GM18517 (cell line): ENCODE measurements around the gene PHF20.
"Not testable (repeated sequence)": the region's sequence is repeated elsewhere in the genome, so short reads cannot be mapped to it uniquely, and the experiment has no call there.

Experiments
- ATAC-seq: cut with Tn5 transposase; IDR thresholded peaks from one replicate; pipeline ENCODE4 v1.9.1; 2021; ENCODE audit warnings: mild to moderate bottlenecking, moderate library complexity; ENCODE audit not compliant: unreplicated experiment

PHF20 gene

GRCh38 chr20:35833241-35833640, 61.4 kb downstream of the PHF20 start:
- ATAC-seq: no peak

GRCh38 chr20:35837577-35838195, 65.9 kb downstream of the PHF20 start:
- ATAC-seq: no peak

- no peak for ATAC-seq
Measured at GRCh38 chr20:35838205-35838604, 66.4 kb downstream of the PHF20 start.

- ATAC-seq: no peak
Measured at GRCh38 chr20:35839904-35840303, 68.1 kb downstream of the PHF20 start.

- ATAC-seq: no peak
Measured at GRCh38 chr20:35840421-35840820, 68.6 kb downstream of the PHF20 start.

GRCh38 chr20:35842361-35842760, 70.5 kb downstream of the PHF20 start:
- no peak for ATAC-seq

GRCh38 chr20:35843894-35844293, 72.1 kb downstream of the PHF20 start:
- not testable (repeated sequence) for ATAC-seq

- ATAC-seq: no peak
Measured at GRCh38 chr20:35845561-35845960, 73.7 kb downstream of the PHF20 start.

- no peak for ATAC-seq
Measured at GRCh38 chr20:35849706-35850105, 77.9 kb downstream of the PHF20 start.

GRCh38 chr20:35851659-35852058, 79.8 kb downstream of the PHF20 start:
- ATAC-seq: not testable (repeated sequence)

GRCh38 chr20:35854713-35855348, 83.0 kb downstream of the PHF20 start:
- no peak for ATAC-seq

GRCh38 chr20:35855641-35856040, 83.8 kb downstream of the PHF20 start:
- ATAC-seq: not testable (repeated sequence)

GRCh38 chr20:35856866-35857265, 85.1 kb downstream of the PHF20 start:
- no peak for ATAC-seq

GRCh38 chr20:35866418-35867202, 94.8 kb downstream of the PHF20 start:
- ATAC-seq: no peak

- no peak for ATAC-seq
Measured at GRCh38 chr20:35870541-35871258, 98.9 kb downstream of the PHF20 start.

GRCh38 chr20:35871259-35871771, 99.5 kb downstream of the PHF20 start:
- no peak for ATAC-seq

- ATAC-seq: no peak
Measured at GRCh38 chr20:35876033-35876320, 104.2 kb downstream of the PHF20 start.

GRCh38 chr20:35877611-35878010, 105.8 kb downstream of the PHF20 start:
- no peak for ATAC-seq

GRCh38 chr20:35878113-35878625, 106.4 kb downstream of the PHF20 start:
- no peak for ATAC-seq

GRCh38 chr20:35881676-35882075, 109.9 kb downstream of the PHF20 start:
- no peak for ATAC-seq
